SKM-1 treated with dmso at 0.1 percent for 144 hours (cell line): ENCODE results near the gene BBIP1.
"Not testable (repeated sequence)": the region's sequence is repeated elsewhere in the genome, so short reads cannot be mapped to it uniquely, and the experiment has no call there.

Experiments used
- DNase-seq: peaks from one replicate; lab custom pipeline; 2025; ENCODE audit not compliant: unreplicated experiment; lab: John Stamatoyannopoulos, UW

BBIP1 gene

DNA sequence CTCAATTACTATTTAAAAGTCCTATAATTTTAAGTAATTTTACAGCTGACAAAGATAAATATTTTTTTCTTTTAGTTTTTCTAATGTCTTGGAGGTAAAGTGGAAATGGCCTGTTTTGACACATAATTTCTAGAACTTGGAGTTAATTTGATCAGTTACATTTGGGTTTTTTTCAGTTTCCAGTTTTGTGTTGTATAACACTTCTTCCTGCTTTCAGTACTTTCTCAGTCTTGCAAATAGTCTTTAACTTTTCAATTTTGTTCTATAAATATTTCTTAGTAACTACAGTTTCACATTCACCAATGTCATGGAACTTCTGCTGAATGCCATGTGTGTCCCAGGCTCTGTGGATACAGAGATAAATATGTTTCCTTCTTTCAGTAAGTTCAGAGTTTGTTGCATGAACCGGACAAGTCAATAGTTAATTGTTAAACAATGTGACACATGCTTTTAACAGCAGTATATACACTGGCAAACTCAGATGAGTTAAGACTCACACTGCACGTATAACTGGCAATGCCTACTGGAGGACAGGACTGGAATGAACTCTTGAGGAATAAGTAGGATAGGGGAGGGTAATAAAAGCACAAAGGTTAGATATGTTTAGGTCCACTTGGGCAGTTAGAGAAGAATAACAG is 5.0 kb upstream of the BBIP1 start:
- DNase-seq, result no peak

DNA sequence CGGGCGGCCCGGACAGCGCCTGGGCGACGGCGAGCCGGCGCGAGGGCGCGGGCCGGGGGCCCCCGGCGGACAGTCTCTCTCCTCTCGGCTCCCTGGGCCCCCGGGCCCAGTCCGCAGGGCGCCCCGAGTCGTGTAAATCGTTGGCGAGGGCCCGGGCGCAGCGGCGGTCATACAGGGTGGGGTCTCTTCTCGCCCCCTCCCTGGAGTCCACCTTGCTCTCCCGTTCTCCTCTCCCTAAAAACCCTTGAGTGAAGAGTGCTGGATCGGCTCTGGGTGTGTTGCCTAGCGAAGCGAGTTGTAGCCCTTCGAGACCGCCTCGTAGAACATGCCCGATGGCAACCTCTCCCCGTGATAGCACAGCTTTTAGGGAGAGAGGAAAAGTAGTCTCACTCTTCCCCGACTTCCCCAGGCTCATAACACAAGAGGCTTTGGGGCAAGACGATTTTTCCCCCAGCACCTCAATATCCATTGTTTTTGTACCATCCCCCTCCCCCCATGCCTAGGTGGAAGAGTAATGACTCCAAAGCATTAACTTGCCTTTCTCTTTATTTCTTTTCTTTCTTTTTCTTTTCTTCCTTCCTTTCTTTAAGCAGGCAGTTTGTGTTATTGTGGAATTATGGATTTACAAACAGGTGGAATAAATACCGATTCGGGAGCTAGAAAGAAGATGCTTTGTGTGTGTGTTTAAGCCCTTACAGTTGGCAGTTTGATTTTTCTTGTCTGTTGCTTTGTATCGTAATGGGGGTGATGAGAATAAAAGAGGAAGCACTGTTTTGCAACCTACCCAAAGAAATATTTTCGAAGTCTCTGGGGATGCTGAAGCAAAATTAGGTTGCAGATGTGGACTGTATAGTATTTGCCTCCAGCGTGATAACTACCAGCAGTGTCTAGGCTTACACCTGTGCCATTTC is 1.2 kb upstream of the BBIP1 start:
- peak; percentile 83 for DNase-seq

DNA sequence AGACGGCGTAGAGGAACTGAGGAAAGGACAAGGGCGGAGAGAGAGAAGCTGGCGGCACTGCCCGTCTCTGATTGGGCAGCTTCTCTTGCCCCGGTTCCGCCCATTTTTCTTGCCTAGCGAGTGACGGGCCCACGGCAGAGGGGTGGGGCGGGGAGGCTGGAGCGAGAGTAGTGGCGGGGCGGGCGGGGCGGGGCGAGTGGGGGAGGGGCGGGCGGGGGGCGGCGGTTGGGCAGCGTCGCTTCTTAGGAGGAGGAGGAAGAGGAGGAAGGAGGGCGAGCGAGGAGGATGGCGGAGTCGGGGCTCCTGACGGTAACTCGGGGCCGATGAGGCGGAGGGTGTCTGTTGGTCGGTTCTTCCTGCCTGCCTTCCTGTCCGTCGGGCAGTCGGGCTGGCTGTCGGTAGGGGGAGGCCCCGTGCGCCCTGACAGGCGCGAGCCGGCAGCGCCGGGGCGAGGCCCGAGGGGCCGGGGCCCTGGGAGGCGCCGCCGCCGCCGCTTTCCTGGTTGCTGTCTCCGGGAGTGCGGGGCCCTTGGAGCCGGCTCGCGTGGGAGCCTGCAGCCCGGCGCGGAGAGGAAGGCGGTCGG is 460 bp upstream of the BBIP1 start, which contains the start of gene SHOC2:
Gene SHOC2, plus strand, starts transcription at position 256 of the 583 bp plus-strand sequence. CDS start 44,755 bp downstream, outside the sequence.
- no peak for DNase-seq

DNA sequence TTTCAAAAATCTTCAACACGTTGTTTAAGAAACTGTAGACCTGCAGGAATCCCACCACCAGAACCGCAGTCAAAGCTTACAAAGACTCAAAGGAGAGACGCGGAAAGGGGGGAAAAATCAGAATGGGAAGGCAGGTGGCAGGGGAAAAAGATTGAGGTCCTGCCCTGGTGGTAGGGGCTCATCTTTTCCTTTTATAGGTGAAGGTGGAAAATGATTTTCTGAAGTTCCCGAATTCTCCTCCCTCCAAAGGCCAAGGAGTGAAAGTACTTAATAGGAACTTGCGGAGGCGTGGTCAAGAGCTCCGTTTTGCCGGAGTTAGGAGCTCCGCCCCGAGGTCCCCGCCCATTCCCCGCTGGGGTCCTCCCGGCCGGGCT is 724 bp downstream of the BBIP1 start:
- DNase-seq, result peak; percentile 92

DNA sequence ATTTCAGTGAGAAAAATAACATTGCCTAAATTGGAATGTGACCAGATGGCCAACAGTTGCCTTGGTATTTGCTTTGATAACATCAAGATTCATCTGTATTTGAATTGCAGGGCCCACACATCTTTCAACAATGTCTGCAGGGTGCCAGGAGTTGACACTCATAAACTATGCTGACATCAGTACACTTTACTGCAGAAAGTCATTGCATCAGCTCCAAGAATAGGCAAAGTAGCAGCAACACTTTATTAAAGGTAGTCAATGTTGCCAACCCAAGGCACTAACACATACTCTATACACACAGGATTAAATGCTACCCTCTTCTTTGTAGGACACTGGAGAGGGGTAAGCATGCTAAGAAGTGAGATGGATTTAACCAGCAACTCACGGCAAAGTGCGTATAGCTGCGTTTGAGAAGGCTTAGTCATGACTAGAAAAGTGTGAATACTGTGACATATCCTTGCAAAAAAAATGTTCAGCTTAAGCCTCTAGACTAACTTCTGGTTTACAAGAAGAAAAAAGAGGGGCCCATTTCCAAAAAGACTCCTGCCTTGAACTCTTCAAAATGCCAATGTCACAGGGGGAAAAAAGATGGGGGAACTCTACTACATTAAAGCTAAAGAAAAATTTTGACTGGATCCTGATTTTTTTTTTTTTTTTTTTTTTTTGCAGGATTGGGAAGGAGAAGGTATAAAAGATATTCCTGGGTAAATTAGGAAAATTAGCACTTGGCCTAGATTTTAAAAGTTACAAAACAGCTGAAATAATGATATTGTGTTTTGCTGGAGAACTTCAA is 2.2 kb downstream of the BBIP1 start:
- no peak for DNase-seq

DNA sequence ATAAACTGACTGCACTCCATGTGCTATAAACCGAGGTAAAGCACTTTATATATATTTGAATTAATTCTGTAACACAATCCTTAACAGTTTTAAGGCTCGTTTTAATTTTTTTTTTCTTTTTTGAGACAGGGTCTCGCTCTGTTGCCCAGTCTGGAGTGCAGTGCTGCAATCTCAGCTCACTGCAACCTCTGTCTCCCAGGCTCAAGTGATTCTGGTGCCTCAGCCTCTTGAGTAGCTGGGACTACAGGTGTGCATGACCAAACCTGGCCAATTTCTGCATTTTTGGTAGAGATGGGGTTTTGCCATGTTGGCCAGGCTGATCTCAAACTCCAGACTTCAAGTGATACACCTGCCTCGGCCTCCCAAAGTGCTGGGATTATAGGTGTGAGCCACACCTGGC is 3.4 kb downstream of the BBIP1 start:
- DNase-seq, result not testable (repeated sequence)

DNA sequence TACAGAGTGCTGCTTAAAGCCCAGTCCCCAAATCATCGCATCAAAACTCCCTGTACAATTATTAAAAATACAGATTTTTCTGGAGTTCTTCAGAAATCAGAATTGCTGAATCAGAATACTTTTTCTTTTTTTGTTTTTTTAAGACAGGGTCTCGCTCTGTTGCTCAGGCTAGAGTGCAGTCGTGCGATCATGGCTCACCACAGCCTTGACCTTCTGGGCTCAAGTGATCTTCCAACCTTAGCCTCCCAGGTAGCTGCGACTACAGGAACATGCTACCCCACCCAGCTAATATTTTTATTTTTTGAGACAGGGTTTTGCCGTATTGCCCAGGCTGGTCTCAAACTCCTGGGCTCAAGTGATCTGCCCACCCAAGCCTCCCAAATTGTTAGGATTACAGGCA is 3.9 kb downstream of the BBIP1 start:
- no peak for DNase-seq

DNA sequence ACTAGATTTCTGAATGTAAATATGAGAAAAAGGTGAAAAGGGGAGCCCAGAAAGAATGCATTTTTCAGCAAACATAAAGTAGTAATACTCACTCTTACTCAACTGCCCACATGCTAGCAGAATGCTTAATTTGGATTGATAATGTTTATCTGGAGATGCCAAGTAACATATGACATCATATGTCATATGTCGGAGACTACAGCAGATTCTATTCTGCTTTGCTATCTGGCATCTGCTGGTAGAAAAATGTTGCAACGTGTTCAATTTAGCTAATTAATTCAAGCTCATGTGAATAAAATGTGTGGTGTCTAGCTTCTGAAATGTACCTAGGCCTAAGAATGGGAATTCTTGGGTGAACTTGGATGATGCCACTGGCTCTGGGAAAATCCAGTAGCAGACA is 4.5 kb downstream of the BBIP1 start:
- DNase-seq, result no peak

DNA sequence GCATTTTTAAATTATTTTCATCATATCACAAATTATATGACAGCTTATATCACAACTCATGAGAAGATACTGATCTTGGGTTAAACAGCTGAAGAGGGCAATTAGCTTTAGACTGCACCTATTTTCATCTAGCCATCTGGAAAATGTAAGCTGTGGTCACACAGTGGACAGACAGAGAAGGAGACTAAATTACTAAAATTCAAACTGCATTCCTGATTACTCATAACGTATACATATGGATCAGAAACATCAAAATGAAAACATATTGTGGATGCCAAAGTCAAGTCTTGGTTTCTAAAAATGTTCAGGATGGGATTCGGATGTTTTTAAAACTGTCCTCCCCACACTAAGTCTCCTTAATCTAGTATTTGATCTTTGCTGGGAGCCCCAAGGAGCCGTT is 6.6 kb downstream of the BBIP1 start:
- no peak for DNase-seq

DNA sequence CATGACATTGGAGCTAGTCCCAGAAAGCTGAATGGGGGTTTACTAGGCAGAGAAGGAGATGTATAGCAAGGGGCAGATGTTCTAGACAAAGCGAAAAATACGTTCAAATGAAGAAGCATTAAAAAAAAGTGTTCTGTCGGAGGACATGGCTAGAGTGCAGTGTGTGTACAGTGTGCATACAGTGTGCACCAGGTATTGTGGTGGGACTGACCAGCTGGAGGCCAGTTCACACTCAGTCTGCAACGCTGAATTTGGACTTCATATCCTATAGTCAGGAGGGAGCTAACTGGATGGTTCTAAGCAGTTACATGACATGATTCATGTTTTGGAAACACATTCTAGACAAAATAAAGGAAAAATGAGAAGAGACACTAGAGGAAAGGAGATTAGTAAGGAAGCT is 8.8 kb downstream of the BBIP1 start:
- DNase-seq, result no peak

DNA sequence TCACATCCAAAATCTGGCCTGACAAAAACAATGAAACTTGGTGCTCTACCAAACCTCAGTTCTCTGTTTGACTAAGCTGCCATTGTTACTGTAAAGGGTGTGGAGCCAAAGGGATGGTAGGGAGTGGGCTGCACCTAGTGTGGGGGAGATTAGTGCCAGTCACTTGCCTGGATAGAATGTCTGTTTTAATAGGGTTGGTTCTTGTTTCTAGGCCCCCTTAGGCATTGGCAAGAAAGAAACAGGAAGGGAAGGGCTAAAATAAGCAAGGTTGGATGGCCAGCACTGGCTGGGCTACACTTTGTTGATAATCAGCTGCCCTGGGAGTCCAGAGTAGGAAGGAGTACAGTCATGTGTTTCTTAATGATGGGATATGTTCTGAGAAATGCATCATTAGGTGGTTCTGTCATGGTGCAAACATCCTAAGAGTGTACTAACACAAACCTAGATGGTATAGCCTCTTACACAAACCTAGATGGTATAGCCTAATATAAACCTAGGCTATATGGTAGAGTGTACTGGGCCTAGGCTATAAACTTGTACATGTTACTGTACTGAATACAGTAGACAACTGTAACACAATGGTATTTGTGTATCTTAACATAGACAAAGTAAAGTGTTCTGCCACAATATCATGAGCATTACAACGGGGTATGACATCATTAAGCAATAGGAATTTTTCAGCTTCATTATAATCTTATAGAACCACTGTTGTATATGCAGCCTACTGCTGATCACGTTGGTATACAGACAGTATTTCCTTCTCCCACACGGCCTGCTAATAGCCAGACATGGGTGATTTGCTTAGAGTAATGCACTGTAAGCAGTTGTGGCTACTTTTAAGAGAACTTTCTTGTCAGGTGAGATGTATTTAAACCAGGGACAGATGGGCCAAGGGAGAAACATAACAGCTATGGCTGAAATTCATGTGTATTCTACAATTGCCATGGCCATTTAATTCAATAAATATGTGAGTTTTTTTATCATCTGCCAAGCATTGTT is 15.4 kb downstream of the BBIP1 start:
- DNase-seq, result no peak

DNA sequence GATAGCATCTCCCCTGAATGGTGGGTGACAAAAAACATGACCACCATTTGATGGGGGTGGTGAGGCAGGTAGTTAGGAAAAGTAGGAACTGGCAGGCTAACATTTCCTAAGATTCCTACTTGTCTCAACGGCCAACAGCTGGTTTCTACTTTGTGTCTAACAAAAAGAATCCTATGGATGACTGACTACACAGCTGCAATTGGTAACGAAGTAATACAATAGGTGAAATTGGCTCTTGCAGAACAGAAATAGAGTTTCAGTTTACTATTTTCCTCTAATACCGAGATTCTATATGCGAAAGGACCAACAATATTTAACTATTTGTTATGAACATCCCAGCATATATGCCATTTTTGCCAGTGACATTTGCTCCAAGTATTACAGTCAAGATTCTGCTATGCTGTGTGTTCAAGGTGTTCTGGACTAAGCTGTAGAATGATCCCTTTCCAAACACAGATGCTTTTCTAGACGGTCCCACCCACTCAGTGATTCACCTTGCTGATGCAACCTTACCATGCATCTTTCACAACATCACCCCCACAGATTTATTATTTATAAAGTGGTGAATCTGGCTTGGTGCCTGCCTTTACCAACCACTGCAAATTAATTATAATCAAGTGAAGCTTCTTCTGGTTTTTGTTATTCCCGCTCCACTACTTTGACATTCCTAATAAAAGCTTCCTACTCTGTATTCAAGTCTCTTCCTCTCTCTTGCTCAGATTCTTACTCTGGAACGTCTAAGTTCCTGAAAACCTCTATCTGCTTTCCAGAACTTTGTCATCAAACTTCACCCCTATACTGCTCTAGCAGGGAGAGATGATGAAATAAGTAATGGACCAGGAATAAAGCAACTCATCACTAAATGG is 16.8 kb downstream of the BBIP1 start:
- DNase-seq, result no peak

DNA sequence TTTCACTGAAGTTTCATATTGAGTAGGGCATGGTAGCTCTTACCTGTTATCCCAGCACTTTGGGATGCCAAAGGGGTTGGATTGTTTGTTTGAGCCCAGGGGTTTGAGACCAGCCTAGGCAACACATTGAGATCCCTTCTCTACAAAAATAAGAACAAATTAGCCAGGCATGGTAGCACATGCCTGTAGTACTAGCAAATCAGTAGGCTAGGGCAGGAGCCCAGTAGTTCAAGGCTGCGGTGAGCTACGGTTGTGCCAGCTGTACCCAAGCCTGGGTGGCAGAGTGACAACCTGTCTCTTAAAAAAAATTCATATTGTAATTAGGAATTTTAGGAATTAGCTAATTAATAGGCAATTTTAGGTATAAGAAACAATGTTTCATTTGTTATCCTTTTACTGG is 18.0 kb downstream of the BBIP1 start:
- DNase-seq, result no peak

DNA sequence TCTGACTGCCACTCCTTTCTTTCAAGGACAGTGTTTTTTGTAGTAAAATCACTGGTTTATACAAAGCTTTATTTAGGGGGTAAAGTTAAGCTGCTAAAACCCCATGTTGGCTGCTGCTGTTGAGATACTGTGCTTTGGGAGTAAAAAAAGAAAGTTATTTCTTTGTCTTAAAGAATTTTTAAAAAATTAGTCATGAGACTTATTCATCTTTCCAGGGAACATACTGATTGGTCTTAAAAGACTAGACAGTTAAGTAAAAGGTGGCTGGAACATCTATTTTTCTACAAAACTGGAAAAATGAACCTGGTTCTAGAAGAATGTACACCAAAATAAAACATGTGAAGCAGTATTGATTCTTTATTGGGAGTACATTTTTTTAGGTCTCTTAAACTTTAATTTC is 20.6 kb downstream of the BBIP1 start:
- DNase-seq, result no peak

DNA sequence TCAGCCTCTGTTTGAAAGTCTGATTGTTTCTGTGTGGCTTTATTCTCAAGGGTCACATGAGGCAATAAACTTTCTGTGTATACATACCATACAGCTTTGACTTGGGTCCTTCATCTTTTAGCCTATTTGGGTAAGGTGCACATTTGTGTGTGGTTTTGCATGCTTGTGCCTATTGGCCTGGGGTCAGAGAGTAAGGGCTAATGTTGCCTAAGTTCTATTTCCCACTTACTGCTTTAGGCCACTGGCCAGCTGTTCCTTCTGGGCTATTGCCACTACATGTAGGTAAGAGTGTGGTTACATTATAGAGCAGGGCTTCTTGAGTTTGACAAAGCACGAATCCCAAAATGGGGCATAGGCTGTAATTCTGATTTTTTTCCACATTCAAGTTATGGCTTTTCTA is 21.8 kb downstream of the BBIP1 start:
- DNase-seq, result no peak

DNA sequence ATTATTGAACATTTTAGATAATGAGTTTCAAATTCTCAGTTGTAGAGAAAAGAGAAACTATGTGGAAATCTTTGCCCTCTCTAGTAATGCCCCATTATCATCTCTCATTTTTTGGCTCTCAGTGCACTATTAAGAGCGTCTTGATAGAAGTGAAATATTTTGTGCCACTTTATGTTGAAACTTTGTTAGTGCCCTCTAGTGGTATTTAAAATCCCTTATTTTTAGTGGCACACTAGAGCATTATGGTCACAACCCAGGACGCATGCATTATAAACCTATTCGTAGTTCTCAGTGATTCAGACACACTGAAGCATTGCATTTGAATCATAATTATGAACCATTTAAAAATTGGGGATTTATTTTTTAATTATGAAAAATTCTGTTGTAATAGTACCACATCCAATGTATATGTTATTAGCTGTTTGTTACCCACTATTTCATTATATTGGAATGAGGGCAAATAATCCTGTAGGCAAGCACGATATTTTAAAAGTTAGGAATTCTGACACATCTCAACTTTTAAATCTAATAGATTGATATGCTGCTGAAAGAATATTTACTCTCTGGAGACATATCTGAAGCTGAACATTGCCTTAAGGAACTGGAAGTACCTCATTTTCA is 25.3 kb downstream of the BBIP1 start:
- peak; percentile 54 for DNase-seq

DNA sequence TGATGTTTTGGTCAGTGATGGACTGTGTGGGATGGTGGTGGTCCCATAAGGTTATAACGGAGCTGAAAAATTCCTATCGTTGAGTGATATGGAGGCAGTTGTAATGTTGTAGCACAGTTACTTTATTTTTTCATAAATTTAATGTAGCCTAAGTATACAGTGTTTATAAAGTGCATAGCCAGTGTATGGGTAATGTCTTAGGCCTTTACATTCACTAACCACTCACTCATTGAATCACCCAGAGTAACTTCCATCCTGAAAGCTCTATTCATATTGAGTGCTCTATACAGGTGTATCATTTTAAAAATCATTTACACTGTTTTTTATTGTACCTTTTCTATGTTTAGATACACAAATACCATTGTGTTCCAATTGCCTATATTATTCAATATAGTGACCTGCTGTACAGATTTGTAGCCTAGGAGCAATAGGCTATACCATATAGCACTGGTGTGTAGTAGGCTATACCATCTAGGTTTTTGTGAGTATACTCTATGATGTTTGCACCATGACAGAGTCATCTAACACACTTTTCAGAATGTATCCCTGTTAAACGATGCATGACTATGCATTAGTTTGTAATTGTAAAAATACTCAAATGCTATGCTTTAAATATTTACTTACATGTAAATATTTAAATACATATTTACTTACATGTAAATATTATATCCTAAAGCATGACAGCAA is 26.2 kb downstream of the BBIP1 start:
- no peak for DNase-seq

DNA sequence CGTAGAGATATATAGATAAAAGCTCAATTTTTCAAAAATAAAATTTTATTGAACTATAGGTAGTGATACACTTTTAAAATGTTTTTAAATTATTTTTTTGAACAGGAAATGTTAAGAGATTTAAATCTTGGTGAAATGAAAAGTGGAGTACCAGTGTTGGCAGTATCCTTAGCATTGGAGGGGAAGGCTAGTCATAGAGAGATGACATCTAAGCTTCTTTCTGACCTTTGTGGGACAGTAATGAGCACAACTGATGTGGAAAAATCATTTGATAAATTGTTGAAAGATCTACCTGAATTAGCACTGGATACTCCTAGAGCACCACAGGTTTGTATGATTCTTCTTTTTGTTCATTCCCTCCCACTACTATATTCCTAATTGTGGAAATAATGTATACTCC is 31.4 kb downstream of the BBIP1 start:
- no peak for DNase-seq
